ENCODE results near the gene FAM3A.

Gene FAM3A

DNA sequence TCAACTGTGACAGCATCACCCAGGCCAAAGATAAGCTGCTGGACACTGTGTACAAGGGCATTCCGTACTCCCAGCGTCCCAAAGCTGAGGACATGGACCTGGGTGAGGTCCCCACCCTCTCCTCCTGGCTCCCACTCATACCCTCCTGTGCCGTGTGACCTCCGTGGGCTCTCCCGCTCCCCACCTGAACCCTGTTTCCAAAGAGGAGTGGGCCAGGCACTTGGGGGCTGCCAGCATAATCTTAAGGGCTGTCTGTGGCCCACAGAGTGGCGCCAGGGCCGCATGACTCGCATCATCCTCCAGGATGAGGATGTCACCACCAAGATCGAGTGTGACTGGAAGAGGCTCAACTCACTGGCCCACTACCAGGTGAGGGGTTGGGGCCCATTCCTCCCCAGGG lies 46.9 kb downstream of the FAM3A start:
- H3K27me3 ChIP-seq (replicated peaks): no peaks in the 10 kb centered on the region
- no peak for DNase-seq
- H3K4me3 ChIP-seq (ENCODE audit: low read depth, low read length): no peak overlapping the region
- H3K27ac ChIP-seq: no peak overlapping the region
- in situ Hi-C loops (cut with HindIII; ENCODE audit: low pct_ligation_motif_present, low sequenced_read_pairs): no loop called here
- TF ChIP-seq, protein P1, sequence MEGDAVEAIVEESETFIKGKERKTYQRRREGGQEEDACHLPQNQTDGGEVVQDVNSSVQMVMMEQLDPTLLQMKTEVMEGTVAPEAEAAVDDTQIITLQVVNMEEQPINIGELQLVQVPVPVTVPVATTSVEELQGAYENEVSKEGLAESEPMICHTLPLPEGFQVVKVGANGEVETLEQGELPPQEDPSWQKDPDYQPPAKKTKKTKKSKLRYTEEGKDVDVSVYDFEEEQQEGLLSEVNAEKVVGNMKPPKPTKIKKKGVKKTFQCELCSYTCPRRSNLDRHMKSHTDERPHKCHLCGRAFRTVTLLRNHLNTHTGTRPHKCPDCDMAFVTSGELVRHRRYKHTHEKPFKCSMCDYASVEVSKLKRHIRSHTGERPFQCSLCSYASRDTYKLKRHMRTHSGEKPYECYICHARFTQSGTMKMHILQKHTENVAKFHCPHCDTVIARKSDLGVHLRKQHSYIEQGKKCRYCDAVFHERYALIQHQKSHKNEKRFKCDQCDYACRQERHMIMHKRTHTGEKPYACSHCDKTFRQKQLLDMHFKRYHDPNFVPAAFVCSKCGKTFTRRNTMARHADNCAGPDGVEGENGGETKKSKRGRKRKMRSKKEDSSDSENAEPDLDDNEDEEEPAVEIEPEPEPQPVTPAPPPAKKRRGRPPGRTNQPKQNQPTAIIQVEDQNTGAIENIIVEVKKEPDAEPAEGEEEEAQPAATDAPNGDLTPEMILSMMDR (IDR thresholded peaks at IDR 0.05; ENCODE audit: low read depth, low read length, missing control alignments): no peak
- H3K36me3 ChIP-seq (replicated peaks): peaks cover 19% of the 10 kb centered on the region

GRCh38 chrX:154468217-154468616 lies 47.8 kb downstream of the FAM3A start:
- Histone ChIP-seq H3K36me3 (replicated peaks) (peaks cover 22% of the 10 kb centered on the region), H3K27me3 (replicated peaks) (no peaks in the 10 kb centered on the region), H3K27ac (no peak overlapping the region), H3K4me3 (ENCODE audit: low read depth, low read length) (no peak overlapping the region)
- in situ Hi-C loops (cut with HindIII; ENCODE audit: low pct_ligation_motif_present, low sequenced_read_pairs): no loop called here
- DNase-seq: no peak
- TF ChIP-seq, protein P1 (IDR thresholded peaks at IDR 0.05; ENCODE audit: low read depth, low read length, missing control alignments): no peak

DNA sequence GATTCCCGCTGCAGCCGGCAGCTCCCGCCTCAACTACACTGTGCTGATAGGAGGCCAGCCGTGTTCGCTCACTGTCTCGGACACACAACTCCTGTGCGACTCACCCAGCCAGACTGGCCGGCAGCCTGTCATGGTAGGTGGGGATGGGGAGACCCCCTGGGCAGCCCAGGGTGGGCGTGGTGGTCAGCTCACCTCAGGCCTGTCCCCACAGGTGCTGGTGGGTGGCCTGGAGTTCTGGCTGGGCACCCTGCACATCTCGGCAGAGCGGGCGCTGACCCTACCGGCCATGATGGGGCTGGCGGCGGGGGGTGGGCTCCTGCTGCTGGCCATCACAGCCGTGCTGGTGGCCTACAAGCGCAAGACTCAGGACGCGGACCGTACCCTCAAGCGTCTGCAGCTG lies 48.5 kb downstream of the FAM3A start:
- TF ChIP-seq, protein P1 (IDR thresholded peaks at IDR 0.05; ENCODE audit: low read depth, low read length, missing control alignments): no peak
- Histone ChIP-seq H3K4me3 (ENCODE audit: low read depth, low read length) (no peak overlapping the region), H3K27ac (no peak overlapping the region), H3K36me3 (replicated peaks) (peaks cover 20% of the 10 kb centered on the region), H3K27me3 (replicated peaks) (no peaks in the 10 kb centered on the region)
- no peak for DNase-seq
- in situ Hi-C loops (cut with HindIII; ENCODE audit: low pct_ligation_motif_present, low sequenced_read_pairs): no loop called here

GRCh38 chrX:154466907-154467306 lies 49.1 kb downstream of the FAM3A start:
- Histone ChIP-seq H3K27me3 (replicated peaks) (no peaks in the 10 kb centered on the region), H3K36me3 (replicated peaks) (peaks cover 20% of the 10 kb centered on the region), H3K27ac (no peak overlapping the region), H3K4me3 (ENCODE audit: low read depth, low read length) (no peak overlapping the region)
- in situ Hi-C loops (cut with HindIII; ENCODE audit: low pct_ligation_motif_present, low sequenced_read_pairs): no loop called here
- no peak for DNase-seq
- TF ChIP-seq, protein P1 (IDR thresholded peaks at IDR 0.05; ENCODE audit: low read depth, low read length, missing control alignments): no peak

DNA sequence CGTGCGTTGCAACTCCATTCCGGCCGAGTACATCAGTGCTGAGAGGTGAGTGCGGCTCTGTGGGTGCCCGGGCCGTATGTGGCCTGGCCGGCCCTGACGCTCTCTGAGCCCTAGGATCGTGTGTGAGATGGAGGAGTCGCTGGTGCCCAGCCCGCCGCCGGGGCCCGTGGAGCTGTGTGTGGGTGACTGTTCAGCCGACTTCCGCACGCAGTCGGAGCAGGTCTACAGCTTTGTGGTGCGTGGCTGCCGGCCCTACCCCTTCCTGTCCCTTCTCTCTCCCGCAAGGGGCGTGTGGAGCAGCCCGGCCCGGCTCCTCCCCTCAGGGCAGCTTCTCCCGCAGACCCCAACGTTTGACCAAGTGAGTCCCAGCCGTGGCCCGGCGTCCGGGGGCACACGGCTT lies 50.0 kb downstream of the FAM3A start:
- TF ChIP-seq, protein P1 (IDR thresholded peaks at IDR 0.05; ENCODE audit: low read depth, low read length, missing control alignments): no peak
- Histone ChIP-seq H3K27me3 (replicated peaks) (no peaks in the 10 kb centered on the region), H3K27ac (no peak overlapping the region), H3K36me3 (replicated peaks) (peaks cover 27% of the 10 kb centered on the region), H3K4me3 (ENCODE audit: low read depth, low read length) (no peak overlapping the region)
- no peak for DNase-seq
- in situ Hi-C loops (cut with HindIII; ENCODE audit: low pct_ligation_motif_present, low sequenced_read_pairs): no loop called here

DNA sequence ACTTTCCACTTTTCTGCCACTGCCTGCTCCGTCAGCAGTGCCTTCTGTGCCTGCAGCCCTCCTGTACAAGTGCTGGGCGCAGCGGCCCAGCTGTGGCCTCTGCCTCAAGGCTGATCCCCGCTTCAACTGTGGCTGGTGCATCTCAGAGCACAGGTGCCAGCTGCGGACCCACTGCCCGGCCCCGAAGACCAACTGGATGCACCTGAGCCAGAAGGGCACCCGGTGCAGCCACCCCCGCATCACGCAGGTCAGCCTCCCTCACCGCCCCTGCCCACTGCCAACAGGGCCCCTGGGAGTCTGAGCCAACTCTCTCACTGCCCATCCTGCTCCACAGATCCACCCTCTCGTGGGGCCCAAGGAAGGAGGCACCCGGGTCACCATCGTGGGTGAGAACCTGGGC lies 50.4 kb downstream of the FAM3A start:
- in situ Hi-C loops (cut with HindIII; ENCODE audit: low pct_ligation_motif_present, low sequenced_read_pairs): no loop called here
- DNase-seq: no peak
- Histone ChIP-seq H3K27me3 (replicated peaks) (no peaks in the 10 kb centered on the region), H3K36me3 (replicated peaks) (peaks cover 29% of the 10 kb centered on the region), H3K27ac (no peak overlapping the region), H3K4me3 (ENCODE audit: low read depth, low read length) (no peak overlapping the region)
- TF ChIP-seq, protein P1 (IDR thresholded peaks at IDR 0.05; ENCODE audit: low read depth, low read length, missing control alignments): no peak

All from brain microvascular endothelial cell (primary cell).